Ovary (tissue), 3 donors: Measurements from ENCODE around the gene MYL12B.

Experiments
- POLR2A ChIP-seq: fragments of 450-650 bp; IDR thresholded peaks from one replicate; pipeline ENCODE4 v1.6.1; 2017; ENCODE audit warnings: antibody characterized with exemption, mild to moderate bottlenecking, moderate library complexity
- TF ChIP-seq, protein P1 (sequence below), 3 donors: fragments of 450-650 bp in 2 of 3; fragments of 200-600 bp in 1 of 3; IDR thresholded peaks; one replicate each; pipeline versions ENCODE4 v1.5.1 to v1.8.0; 2016 to 2022; ENCODE audit warnings: antibody characterized with exemption in 3 of 3, mild to moderate bottlenecking in 1 of 3
- donor health status: DM: no; HTN: no; CAD: no.

DNA sequence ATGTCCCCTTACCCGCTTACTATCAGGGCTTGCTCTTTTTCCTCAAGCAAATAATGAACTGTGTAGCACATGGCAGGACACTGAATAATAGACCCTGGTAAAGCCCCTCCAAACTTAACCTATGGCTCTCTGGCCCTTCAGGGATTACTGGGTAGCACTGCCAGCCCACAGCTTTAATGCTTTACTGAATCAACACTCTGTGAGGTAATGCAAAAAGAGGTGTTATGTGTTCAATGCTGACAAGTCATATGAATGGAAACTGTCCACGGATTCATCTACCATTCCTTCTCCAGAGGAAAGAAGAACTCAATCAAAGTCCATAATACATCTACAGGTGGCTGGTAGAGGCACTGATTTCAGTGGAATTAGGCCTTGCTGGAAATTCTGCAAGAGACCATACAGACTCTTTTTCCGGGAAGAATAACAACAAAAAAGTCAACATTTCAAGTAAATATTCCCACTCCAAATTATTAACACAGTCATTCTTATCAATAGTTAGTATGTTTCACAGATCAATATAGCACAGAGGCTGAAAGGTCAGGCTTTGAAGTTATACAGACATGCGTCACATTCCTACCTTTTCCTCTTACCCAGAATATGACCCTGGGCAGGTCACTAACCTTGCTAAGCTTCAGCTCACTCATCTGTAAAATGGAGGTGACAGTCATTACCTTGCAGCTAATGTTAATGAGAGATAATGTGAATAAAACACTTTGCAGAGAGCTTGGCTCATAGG is 28.3 kb upstream of the MYL12B start:
- TF ChIP-seq, protein P1, sequence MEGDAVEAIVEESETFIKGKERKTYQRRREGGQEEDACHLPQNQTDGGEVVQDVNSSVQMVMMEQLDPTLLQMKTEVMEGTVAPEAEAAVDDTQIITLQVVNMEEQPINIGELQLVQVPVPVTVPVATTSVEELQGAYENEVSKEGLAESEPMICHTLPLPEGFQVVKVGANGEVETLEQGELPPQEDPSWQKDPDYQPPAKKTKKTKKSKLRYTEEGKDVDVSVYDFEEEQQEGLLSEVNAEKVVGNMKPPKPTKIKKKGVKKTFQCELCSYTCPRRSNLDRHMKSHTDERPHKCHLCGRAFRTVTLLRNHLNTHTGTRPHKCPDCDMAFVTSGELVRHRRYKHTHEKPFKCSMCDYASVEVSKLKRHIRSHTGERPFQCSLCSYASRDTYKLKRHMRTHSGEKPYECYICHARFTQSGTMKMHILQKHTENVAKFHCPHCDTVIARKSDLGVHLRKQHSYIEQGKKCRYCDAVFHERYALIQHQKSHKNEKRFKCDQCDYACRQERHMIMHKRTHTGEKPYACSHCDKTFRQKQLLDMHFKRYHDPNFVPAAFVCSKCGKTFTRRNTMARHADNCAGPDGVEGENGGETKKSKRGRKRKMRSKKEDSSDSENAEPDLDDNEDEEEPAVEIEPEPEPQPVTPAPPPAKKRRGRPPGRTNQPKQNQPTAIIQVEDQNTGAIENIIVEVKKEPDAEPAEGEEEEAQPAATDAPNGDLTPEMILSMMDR (IDR thresholded peaks at IDR 0.05) = no peak
- TF ChIP-seq POLR2A = no peak
